HG03025 (cell line): ENCODE results near the gene PURB.
A peak's percentile ranks its signal among the peaks of the same experiment; 100 is the strongest.
"Not testable (repeated sequence)": the region's sequence is repeated elsewhere in the genome, so short reads cannot be mapped to it uniquely, and the experiment has no call there.

Experiments used
- ATAC-seq: cut with Tn5 transposase; IDR thresholded peaks from one replicate; pipeline ENCODE4 v1.9.1; 2021; ENCODE audit warnings: mild to moderate bottlenecking, moderate library complexity; ENCODE audit not compliant: unreplicated experiment, low FRiP score

The PURB gene

GRCh38 chr7:44893710-44894234 lies 8.4 kb upstream of the PURB start:
- no peak for ATAC-seq

DNA sequence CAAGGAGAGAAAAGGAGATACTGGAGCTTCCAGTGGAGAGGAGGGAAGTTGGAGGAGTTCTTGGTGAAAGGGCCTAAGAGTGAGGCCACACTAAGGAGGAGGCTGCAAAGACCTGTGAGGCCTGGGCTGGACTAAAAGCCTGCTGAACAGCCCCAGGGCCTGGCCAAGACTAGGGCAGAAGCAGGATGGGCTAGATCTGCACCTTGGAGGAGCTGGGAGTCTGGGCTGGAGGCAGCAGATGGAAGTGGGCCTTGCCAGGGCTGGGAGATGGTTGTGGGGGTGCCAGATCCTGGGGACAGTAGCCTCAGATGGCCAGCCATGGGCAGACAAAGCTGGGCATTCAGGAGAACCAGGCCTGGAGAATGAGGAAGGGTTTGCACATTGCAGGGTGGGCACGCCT lies 6.5 kb upstream of the PURB start:
- ATAC-seq, result no peak

DNA sequence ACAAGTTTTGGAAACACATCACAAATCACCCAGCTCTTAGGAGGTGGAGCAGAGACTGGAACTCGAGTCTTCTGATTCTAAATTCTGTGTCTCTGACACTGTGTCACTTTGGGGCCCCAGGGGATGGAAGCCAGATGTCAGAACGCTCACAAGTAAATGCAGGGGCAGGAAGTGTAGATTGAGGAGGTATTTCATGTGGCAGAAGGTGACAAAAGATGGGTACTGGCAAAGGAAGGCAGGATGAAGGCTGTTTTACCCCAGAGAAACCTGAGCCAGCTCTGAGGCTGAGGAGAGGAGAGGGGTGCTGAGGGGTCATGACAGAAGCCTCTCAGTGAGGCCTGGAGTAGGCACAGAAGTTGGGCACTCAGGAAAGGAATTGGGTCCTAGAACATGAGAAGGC lies 6.0 kb upstream of the PURB start:
- ATAC-seq, result no peak

GRCh38 chr7:44889086-44889781 lies 3.9 kb upstream of the PURB start:
- no peak for ATAC-seq

- no peak for ATAC-seq
Measured at GRCh38 chr7:44887293-44887692, 2.0 kb upstream of the PURB start.

DNA sequence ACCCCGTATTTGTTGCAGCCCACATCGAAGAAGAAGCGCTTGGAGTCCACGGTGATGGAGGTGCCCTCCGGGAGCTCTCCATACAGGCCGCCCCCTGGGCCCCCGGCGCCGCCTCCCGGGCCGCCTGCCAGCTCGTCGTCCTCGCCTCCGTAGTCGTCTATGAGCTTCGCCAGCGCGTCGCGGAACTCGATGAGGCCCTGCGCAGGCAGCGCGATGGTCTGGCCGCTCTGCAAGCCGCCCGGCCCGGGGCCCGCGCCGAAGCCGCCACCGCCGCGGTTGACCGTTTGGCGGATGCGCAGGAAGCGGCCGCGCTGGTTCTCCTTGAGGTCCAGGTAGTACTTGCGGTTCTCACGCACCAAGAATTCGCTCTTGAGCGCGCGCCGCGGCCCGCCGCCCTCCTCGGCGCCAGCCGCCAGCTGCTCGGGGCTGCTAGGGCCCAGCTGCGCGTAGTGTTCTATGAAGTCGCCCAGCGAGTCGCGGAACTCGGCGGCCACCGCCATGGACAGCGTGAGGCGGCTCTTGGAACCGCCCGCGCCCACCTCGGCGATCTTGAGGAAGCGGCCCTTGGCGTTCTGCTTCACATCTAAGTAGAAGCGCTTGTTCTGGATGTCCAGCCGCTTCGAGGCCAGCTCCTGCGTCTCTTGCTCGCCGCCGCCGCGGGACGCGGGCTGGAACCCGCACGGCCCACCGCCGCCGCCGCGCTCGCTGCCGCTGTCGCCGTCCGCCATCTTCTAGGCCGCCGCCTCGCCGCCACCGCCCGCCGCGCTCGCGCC lies 523 bp downstream of the PURB start:
- ATAC-seq, result peak; percentile 28

DNA sequence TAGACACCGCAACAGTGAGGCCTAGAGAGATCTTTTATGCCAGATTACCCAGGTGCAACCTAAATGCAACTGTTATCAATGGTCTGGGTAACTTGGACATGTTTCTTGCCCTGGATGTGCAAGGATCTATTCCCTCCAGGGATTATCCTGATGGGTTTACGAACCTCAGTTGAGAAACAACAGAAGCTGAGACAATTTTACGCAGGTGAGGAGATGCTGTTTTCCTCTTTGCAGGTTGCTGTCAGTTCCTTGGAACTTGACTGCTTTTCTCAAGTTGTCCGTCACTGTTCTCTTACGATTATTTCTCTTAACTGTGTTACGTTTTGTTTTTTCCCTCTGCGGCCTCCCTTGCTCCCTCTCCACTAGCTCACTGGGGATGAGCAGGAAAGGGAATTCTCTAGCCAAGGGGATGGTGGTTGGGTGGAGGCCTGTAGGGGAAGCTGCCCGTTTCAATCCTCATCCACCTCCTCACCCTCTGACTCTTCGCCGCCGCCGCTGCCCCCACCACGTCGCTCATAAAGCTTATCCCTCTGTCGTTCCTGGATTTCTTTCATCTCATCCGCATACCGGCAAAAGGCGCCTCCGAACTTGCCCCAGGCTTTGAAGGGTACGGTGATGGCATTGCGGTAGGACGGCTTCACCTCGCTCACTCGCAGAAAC lies 1.2 kb downstream of the PURB start:
- no peak for ATAC-seq

DNA sequence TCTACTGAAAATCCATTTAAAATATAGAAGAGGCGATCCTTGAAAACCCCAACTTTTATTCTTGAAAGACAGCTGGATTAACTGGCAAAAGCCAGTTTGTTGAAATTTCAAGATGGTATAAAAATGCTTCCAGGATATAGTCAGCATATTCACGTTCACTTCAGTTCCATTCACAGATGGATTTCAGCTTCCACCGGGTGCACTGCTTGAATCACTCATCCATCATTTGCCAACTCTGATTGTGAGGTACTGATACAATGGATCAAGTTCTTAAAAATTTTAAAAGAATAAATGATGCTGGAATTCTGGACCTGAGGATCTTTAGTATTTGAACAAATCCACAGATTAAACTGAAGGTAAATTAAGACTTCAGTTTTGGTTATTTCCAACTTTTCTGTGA lies 2.4 kb downstream of the PURB start:
- ATAC-seq, result no peak

- ATAC-seq, result no peak
Measured at GRCh38 chr7:44881610-44882009, 3.7 kb downstream of the PURB start.

GRCh38 chr7:44881066-44881600 lies 4.2 kb downstream of the PURB start:
- ATAC-seq, result no peak

GRCh38 chr7:44880317-44881018 lies 4.9 kb downstream of the PURB start:
- no peak for ATAC-seq

DNA sequence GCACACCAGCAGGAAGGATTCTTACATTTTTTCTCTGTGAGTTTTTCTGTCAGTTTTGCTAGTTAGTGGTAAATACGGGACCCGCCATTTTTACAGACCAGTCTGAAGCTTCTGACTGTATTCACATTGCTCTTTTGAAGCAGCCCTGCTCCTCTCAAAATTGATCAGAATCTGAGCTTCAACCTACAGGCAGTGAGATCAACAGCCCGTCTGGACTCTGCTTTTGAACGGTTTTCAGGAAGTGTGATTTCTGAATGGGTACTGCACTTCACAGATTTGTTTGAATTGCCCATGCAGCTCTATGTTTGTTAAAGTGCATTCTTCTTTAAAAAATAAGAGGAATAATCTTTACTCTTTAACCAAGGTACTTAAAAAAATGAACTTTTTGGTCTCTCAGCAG lies 8.9 kb downstream of the PURB start:
- ATAC-seq, result no peak

- ATAC-seq, result no peak
Measured at GRCh38 chr7:44875241-44875640, 10.1 kb downstream of the PURB start.

- no peak for ATAC-seq
Measured at GRCh38 chr7:44872787-44873186, 12.5 kb downstream of the PURB start.

DNA sequence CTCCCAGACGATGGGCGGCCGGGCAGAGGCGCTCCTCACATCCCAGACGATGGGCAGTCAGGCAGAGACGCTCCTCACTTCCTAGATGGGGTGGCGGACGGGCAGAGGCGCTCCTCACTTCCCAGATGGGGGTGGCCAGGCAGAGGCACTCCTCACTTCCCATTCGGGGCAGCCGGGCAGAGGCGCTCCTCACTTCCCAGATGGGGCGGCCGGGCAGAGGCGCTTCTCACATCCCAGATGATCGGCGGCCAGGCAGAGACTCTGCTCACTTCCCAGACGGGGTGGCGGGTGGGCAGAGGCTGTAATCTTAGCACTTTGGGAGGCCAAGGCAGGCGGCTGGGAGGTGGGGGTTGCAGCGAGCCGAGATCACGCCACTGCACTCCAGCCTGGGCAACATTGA lies 13.4 kb downstream of the PURB start:
- ATAC-seq, result not testable (repeated sequence)

- not testable (repeated sequence) for ATAC-seq
Measured at GRCh38 chr7:44870780-44871179, 14.6 kb downstream of the PURB start.

DNA sequence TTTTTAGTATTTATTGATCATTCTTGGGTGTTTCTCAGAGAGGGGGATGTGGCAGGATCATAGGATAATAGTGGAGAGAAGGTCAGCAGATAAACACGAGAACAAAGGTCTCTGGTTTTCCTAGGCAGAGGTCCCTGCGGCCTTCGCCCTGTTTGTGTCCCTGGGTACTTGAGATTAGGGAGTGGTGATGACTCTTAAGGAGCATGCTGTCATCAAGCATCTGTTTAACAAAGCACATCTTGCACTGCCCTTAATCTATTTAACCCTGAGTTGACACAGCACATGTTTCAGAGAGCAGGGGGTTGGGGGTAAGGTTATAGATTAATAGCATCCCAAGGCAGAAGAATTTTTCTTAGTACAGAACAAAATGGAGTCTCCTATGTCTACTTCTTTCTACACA lies 15.0 kb downstream of the PURB start:
- ATAC-seq, result not testable (repeated sequence)

DNA sequence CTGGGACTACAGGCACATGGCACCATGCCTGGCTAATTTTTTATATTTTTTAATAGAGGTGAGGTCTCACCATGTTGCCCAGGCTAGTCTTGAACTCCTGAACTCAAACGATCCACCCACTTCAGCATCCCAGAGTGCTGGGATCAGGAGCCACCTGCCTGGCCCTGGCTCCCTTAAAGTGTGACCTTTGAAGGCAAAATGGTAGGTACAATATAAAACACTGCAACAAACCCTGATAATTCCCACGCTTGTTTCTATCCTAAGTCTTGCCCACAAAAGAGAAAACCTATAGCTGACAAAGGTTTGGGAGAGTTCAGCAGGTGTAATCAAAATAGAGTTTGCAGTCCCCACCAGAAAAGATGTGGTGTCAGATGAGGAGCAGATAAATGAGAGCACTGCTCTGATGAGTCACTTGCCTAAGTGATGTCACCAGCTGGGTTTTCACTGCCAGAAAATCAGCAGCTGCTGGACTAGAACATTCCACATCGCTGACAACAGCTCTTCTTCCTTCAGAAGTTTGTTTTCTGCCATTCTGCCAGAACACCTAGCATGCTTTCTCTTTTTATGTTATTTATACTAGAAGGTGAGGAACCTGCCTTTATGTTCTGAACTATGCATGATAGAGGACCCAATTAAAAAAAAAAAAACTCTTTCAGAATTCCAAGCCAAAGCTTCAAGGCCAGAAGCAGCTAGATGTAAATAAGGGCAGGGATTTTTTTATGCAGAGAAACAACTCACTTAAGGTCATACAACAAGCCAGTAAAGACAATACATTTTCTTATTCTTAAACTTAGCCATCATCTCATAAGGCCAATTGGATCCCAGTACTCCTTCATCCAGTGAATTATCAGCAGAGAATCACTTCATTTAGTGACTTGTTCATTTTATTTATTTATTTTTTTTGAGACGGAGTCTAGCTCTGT lies 18.0 kb downstream of the PURB start:
- no peak for ATAC-seq

GRCh38 chr7:44861949-44862348 lies 23.4 kb downstream of the PURB start:
- not testable (repeated sequence) for ATAC-seq
